Femur (tissue), 1 donor: ENCODE measurements around the gene ST8SIA3.

Experiments
- DNase-seq: peaks from one replicate; pipeline ENCODE4 v3.0.0-alpha.2; 2017

The ST8SIA3 gene, protein sequence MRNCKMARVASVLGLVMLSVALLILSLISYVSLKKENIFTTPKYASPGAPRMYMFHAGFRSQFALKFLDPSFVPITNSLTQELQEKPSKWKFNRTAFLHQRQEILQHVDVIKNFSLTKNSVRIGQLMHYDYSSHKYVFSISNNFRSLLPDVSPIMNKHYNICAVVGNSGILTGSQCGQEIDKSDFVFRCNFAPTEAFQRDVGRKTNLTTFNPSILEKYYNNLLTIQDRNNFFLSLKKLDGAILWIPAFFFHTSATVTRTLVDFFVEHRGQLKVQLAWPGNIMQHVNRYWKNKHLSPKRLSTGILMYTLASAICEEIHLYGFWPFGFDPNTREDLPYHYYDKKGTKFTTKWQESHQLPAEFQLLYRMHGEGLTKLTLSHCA

GRCh38 chr18:57352271-57352701 is at the start of gene ST8SIA3:
Gene ST8SIA3 (plus strand): TSS chr18:57352557. CDS start chr18:57352847, 290 bp downstream.
- no peak for DNase-seq

DNA sequence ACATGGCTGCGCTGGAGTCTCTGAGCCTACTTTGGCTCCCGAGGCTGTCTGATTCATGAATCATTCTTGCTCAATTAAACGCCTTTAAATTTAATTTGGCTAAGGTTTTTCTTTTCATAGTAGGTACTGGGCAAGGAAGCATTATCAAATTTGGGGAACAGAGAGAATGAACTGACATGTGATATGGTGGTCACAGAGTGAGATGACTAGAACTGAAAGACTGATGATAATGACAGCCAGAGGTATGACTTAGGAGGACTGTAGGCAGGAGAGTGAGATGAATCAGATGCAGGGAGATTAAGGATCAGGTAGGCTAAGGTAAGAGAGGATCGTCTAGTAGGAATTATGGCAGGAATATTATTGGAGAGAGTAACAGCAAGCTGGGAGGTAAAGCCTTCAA is 40.9 kb upstream of the ST8SIA3 start:
- DNase-seq = no peak

DNA sequence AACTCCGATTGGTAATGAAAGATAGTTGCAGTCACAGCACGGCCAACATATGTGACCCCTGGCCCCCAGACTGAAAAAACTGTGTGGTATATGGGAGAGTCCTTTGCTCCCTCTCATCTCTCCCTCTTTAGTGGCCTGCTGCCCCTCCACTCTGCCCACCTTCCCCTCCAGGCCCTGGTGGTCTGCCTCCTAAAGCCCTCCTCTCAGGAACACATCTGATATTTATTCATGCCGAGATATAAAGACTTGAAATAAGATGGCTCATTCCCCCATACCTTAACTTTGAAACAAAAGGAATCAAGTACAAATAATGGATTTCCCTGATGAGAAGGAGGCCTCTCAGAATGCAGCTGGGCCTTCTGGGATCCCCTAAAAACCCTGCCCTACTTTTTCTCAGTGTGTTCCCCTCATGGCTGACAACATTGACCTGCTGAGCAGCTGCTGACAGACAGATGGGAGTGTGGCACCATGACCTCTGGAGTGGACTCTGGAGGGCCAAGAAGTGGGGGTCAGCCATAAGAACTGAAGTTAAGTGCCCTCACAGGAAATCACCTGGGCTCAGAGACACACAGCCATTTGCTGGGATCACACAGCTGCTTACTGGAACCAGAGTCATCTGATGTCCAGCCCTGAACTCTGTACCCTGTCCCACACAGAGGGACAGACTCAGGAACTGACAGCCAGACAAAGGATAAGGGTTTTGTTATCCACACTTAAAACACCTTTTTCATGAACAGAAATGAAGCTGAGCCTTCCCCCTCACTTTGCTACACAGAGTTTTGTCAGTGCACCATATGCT is 39.8 kb upstream of the ST8SIA3 start:
- DNase-seq = no peak

- no peak for DNase-seq
Measured at GRCh38 chr18:57320603-57321002, 31.8 kb upstream of the ST8SIA3 start.

DNA sequence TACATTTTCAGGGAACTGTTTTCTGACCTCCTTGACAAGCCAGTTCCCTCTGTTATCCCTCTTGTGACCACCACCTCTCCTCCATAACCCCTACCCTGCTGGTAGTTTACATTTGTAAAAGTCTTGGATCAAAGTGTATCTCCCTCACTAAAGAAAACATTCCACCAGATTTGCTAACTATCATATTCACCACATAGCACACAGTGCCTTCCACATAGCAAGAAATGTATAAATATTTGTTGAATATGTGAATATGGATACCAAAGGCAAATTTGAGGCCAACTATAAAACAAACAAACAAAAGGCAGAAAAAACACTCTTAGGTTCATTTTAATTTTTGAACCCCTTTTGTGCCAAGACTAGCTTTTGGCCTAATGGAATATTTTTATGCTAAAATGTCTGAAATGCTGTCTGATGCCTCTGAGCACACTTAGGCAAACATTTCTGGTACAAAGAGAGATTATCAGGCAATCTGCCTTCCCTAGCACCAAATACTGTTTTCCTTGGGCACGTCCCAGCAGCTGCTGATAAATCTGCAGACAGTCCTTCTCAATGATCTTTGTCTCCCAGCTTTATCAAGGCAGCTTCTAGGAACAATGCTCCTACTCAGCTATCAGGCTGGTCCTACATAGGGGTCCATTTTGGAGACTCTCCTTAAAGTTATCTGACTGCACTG is 26.7 kb upstream of the ST8SIA3 start:
- no peak for DNase-seq

DNA sequence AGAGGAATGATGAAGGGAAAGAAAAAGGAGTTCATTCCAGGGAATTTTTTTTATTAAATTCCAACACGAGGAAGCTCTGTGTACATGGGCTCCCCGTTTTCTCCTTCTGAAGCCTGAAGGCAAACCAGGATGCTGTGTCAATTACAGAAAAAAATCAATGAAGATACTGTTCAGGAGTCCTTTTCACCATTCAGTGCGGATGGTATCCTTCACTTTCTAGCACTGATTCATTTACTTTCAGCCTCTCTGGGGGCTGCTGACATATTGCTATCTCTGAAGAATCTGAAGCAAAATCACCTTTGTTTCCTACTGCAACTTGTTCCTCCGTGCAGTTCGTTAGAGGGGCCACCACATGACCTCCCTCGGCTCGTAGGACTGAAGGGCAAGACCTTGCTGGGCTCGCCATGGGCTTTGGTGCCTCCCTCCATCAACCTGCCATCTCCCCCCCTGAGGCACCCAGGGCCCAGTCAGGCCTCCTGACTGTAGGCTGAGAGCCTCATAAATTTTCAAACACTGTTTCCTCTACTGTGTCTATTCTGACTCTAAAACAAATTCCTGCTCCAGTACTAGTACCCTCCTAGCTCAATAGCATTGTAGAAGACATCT is 25.5 kb upstream of the ST8SIA3 start:
- no peak for DNase-seq

DNA sequence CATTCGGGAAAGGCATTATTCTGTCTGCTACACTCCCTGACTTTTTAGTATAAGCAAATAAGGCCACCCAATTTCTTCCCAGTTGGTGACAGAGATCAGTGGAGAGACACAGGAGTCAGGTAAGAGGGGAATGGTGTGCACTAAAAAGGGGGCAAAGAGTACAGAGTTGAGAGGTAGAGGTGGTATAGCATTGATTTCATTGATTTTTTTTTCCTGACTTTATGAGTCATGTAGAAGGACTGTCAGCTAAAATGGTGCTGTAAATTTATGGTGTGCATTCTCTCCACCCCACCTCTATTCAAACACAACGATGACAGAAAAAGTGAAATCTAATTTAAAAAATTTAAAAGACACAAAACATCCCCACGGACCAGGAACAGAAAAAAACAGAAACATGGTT is 23.7 kb upstream of the ST8SIA3 start:
- no peak for DNase-seq

DNA sequence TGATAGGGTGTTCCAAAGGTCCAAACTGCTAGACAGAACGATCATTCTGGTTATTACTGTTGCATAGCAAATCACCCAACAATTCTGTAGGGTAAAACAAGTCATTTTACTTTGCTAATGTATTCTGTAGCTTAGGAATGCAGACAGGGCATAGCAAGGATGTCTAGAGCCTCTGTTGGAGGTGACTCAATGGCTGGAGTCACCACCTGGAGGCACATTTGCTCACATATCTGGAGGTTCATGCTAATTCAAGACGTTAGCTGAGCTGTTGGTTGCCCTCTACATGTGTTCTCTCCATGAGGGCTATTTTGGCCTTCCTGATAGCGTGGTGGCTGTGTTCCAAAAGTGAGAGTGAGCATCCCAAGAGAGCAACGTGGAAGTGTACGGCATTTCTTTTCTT is 22.5 kb upstream of the ST8SIA3 start:
- DNase-seq = no peak

GRCh38 chr18:57331718-57332117 is 20.6 kb upstream of the ST8SIA3 start:
- no peak for DNase-seq

DNA sequence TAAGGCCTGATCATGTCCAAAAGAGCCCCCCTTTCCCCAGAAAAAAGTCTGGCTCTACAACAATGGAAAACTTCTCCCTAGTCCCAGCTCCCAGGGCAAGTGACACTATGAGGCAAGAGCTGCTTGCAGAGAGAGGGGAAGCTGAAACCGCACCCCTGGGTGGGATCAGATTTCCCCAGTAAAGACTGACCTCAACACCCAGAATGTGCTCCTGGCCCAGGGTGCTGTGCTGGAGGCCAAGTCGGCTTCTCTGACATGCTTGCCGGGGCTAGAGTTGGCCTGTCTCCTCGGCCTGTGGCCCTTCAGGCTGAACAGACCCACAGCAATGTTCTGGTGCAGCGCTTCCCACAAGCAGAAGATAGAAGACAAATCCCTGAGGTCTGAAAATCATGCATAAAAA is 18.4 kb upstream of the ST8SIA3 start:
- DNase-seq = no peak

DNA sequence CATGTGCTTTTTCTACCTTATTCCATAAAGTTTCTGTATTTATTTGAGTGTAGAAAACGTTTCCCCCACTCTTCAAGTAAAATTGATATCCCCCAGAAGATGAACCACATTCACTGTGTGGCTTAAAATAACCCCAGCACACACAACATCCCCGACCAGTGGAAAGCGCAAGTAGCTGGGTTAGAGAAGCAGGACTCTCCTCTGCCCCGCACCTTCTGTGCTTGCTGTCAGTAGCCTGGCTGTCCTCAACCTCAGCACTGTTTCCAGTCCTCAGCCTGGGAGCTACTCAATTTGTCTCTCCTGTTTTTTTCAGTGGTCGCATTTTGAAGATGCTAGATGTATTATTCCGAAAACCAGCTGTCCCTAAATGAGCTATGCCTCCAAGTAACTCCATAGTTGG is 18.0 kb upstream of the ST8SIA3 start:
- no peak for DNase-seq

DNA sequence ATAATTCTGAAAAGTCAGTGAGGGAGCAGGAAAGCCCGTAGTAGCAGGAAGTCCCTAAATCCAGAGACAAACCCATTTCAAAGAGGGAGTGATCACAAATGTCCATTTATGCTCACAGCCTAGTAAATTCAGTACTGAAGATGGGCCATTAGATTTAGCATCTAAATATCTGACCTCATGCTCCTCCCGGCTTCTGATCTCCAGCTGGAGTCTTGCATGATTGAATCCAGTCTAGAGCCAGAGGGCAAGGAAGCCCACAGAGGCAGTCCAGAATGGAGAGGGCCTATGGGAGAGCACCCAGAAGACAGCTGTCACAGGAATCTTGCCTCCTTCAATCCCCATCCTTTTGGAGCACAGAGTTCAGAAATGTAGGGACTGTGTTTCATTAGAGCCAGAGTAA is 16.0 kb upstream of the ST8SIA3 start:
- DNase-seq = no peak

- DNase-seq = no peak
Measured at GRCh38 chr18:57337890-57338289, 14.5 kb upstream of the ST8SIA3 start.

- DNase-seq = no peak
Measured at GRCh38 chr18:57343833-57344232, 8.5 kb upstream of the ST8SIA3 start.

DNA sequence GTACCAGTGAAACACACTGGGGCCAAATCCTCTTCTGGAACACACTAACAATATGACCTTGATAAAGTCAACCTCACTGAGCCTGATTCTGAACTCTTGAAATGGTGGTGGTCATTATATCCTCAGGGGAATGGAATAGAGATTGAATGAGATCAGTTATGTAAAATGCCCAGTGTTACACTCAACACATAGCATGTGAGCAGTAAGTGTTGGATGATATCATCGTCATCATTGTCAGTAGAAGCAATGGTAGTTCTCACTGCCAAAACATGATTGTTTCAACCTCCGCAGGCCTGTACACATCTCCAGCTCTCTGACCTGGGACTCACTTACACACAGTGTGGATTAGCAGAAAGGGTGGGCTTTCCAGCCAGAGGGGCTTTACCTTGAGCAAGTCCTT is 5.5 kb upstream of the ST8SIA3 start:
- no peak for DNase-seq

DNA sequence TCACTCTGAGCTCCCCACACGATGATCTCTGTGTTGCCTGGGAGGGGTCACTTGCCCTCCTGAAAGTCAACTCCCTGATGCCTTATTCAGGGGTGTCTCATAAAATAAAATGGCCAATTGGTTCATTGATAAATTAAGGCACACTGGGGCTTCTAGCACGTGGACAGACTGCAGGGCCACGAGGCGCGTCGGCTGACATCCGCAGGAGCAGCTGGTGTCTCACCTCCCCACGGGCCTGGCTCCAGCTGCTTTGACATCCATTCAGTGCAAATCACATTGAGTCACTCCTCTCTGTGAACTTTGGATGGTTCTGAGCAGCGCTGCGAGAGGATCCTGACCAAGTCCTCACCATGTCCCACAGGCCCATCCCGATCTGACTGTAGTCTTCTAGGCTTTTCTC is 4.6 kb upstream of the ST8SIA3 start:
- DNase-seq = no peak

DNA sequence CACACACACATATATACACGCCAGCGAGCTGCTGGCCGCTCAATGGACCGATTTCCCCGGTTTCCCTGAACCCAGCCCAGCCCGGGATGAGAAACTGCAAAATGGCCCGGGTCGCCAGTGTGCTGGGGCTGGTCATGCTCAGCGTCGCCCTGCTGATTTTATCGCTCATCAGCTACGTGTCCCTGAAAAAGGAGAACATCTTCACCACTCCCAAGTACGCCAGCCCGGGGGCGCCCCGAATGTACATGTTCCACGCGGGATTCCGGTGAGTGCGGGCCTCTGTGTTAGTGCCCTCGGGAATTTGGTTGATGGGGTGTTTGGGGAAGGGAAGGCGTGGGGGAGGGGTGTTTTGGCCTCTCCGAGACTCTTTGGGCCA is 392 bp downstream of the ST8SIA3 start:
- no peak for DNase-seq

DNA sequence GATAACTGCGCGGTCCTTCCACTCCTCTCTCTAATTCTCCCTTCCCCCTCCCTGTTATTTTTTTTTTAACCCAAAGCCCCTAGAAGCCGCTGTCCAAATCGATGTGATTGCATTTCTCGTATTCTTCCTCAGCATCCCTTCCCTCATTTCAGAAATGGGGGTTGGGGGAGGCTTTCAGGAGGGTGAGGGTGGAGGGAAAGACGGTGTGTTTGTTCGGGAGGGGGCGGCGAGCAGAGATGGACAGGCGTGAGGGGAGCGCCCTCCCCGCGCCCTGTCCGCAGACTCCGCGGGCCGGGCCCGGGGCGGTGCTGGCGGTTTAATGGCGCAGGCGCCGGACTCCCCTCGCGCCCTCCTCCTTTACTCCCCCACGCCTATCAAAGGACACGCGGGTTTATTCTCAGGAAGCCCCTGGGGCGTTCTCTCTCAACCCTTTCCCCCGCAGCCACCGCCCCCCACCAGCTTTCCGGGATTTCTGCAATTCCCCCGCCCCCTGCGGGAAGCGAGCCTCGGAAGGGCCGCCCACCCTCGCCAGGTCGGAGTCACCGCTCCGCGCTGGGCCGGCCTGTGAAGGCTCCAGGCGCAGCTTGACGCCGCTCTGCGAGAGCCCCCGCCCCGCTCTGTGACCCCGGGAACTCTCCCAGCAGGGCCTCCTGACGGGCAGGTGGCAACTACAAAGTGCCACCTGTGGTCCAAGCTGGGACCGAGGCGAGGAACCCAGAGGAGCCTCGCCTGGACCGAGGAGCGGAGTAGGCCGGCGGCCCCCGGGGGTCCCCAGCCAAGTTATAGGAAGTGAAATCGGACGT is 981 bp downstream of the ST8SIA3 start:
- no peak for DNase-seq

DNA sequence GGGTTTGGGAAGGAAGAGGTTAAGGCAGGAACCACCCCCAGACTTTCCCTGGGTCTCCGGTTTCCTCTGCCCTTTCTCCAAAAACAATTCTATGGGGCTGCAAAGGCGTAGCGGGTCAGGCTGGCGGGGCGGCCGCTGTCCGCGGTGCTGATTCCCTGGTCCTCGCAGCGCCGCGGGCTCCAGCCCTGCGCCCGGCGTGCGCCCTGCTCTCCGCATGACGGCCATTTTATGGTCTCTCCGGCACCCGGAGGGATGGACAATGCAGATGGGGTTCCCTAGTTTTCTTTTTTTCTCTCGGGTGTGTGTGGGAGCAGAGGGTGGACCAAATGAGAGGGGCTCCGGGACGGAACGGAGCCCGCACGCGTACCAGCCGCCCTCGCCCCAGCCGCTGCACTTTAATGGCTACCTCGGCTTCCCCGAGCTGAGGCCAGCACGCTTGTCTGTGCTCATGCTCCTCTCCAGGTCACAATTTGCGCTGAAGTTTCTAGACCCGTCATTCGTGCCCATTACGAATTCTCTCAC is 1.6 kb downstream of the ST8SIA3 start:
- peak; percentile 52 for DNase-seq

DNA sequence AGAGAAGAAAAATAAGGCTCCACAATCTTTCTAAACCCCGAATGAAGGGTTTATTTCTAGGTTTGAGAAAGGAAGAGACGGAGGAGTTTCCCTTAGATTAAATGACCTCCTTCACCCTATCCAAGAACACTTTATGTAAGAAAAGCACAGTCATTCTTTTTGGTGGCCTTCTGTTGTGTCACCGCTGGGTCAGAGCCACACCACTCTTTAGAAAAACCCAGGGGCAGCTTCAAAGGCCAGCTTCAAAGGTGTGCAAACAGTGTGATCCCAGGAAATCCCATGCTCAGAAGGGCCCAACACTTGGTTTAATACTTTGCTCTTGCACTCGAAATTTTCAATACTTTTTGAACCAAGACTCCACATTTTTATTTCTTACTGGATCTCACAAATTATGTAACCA is 7.1 kb downstream of the ST8SIA3 start:
- no peak for DNase-seq

GRCh38 chr18:57362714-57363113 is 10.4 kb downstream of the ST8SIA3 start:
- no peak for DNase-seq

DNA sequence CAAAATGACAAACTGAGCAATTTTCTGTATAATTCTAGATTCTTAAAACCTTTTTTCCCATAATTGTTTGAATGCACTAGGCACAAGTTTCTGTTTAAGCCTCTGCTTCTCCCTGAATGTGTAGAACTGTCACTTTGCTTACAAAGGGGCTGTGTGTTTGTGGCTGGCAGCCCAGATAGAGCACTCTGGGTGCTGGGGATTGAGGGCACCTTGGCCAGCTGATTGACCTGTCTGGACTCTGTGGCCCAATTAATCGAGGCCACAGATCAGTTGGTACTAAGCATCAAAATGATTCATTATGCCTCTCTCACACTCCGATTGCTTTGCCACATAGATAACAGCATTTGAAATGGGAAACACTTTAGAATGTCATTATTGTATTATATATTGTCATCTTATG is 12.1 kb downstream of the ST8SIA3 start:
- DNase-seq = no peak
